Measurements from ENCODE around the gene SPOCD1.
A peak's percentile ranks its signal among the peaks of the same experiment; 100 is the strongest.

SPOCD1 gene

GRCh38 chr1:31790641-31791091 lies 25.2 kb downstream of the SPOCD1 start (continued):
- TF ChIP-seq ZNF362 (tag by site-specific recombination; IDR thresholded peaks at IDR 0.05) = no peak

GRCh38 chr1:31790140-31790539 lies 25.7 kb downstream of the SPOCD1 start:
- POLR2A ChIA-PET = interaction anchor here (1.3 kb wide), 1 partner anchor 24 kb away, joined by 3 read pairs; no protein-coding TSS in a partner anchor
- Histone ChIP-seq H3K9me3 (ENCODE audit: control insufficient read depth, insufficient read depth, low read depth, low read length) (no peaks in the 10 kb centered on the region), H3K4me1 (ENCODE audit: control insufficient read depth, insufficient read depth, low read length) (no peaks in the 10 kb centered on the region)

GRCh38 chr1:31789259-31790065 lies 26.4 kb downstream of the SPOCD1 start:
- no peaks in the 10 kb centered on the region for H3K9me3 ChIP-seq (ENCODE audit: control insufficient read depth, insufficient read depth, low read depth, low read length)
- CTCF ChIA-PET = interaction anchor here (0.5 to 5.4 kb wide), 48 partner anchors 10 to 805 kb away, joined by 3 to 99 read pairs (median 4); partner anchors contain the start of genes ADGRB2 and SPOCD1
- H3K4me3 ChIP-seq (ENCODE audit: low read depth, low read length) = peak overlapping the region; percentile 64
- no peaks in the 10 kb centered on the region for H3K36me3 ChIP-seq (ENCODE audit: control insufficient read depth in 2 of 2, insufficient read depth in 1 of 2, low read length in 2 of 2)
- no peak overlapping the region for H3K27ac ChIP-seq (ENCODE audit: extremely low read depth, low read depth, low read length)
- H3K4me1 ChIP-seq (ENCODE audit: control insufficient read depth, insufficient read depth, low read length) = no peaks in the 10 kb centered on the region
- POLR2A ChIA-PET = interaction anchor here (0.8 to 1.9 kb wide), 11 partner anchors 23 to 546 kb away, joined by 3 to 12 read pairs (median 4); partner anchors contain the start of genes MARCKSL1 and PEF1
- TF ChIP-seq ZIC2 (tag by site-specific recombination; IDR thresholded peaks at IDR 0.05) (no peak), ZBTB1 (tag by site-specific recombination; IDR thresholded peaks at IDR 0.05) (peak; percentile 49; the same call in 1 of the 2 replicates), EGR2 (tag by site-specific recombination; IDR thresholded peaks at IDR 0.05; ENCODE audit: low read depth) (0 out of 2 replicates have a peak, but pooled peaks have one; percentile 47), PATZ1 (tag by site-specific recombination; IDR thresholded peaks at IDR 0.05) (peak; percentile 77), ZSCAN5A (tag by site-specific recombination; IDR thresholded peaks at IDR 0.05) (no peak), KLF8 (tag by site-specific recombination; IDR thresholded peaks at IDR 0.05) (peak; percentile 52; the same call in 1 of the 2 replicates), ZNF704 (tag by site-specific recombination; IDR thresholded peaks at IDR 0.05) (no peak), ZNF398 (tag by site-specific recombination; IDR thresholded peaks at IDR 0.05) (0 out of 2 replicates have a peak, but pooled peaks have one; percentile 4), YY1 (tag by site-specific recombination; IDR thresholded peaks at IDR 0.05) (no peak), ZNF654 (tag by site-specific recombination; IDR thresholded peaks at IDR 0.05; ENCODE audit: low read depth) (peak; percentile 90), REPIN1 (tag by site-specific recombination; IDR thresholded peaks at IDR 0.05; ENCODE audit: low read depth) (no peak), PRDM4 (tag by site-specific recombination; IDR thresholded peaks at IDR 0.05) (no peak), ZNF501 (tag by site-specific recombination; IDR thresholded peaks at IDR 0.05) (0 out of 2 replicates have a peak, but pooled peaks have one; percentile 37), KLF17 (tag by site-specific recombination; IDR thresholded peaks at IDR 0.05) (0 out of 2 replicates have a peak, but pooled peaks have one; percentile 40), ZNF660 (tag by site-specific recombination; IDR thresholded peaks at IDR 0.05) (0 out of 2 replicates have a peak, but pooled peaks have one; percentile 14), ZFHX2 (tag by site-specific recombination; conservative IDR thresholded peaks at IDR 0.05) (peak; percentile 30; the same call in 1 of the 2 replicates)

More at GRCh38 chr1:31790140-31790539, 25.7 kb downstream of the SPOCD1 start:
- Histone ChIP-seq H3K36me3 (ENCODE audit: control insufficient read depth in 2 of 2, insufficient read depth in 1 of 2, low read length in 2 of 2) (no peaks in the 10 kb centered on the region), H3K4me3 (ENCODE audit: low read depth, low read length) (no peak overlapping the region), H3K27ac (ENCODE audit: extremely low read depth, low read depth, low read length) (no peak overlapping the region)
- no peak for TF ChIP-seq MZF1 (tag by site-specific recombination; IDR thresholded peaks at IDR 0.05; ENCODE audit: borderline replicate concordance)
- TF ChIP-seq KLF9 (tag by site-specific recombination; IDR thresholded peaks at IDR 0.05; ENCODE audit: low read depth) = 0 out of 2 replicates have a peak, but pooled peaks have one; percentile 43
- TF ChIP-seq ZFHX2 (tag by site-specific recombination; conservative IDR thresholded peaks at IDR 0.05) = no peak
- CTCF ChIA-PET = interaction anchor here (0.5 to 5.4 kb wide), 19 partner anchors 9 to 272 kb away, joined by 3 to 99 read pairs (median 7); partner anchors contain the start of genes ADGRB2 and SPOCD1

Measured in HEK293 (cell line).